ENCODE measurements around the gene ADCY10.
"Not testable (repeated sequence)": the region's sequence is repeated elsewhere in the genome, so short reads cannot be mapped to it uniquely, and the experiment has no call there.

Gene ADCY10

GRCh38 chr1:167916766-167917511 is 3.0 kb upstream of the ADCY10 start:
- peaks cover 1% of the 10 kb centered on the region for H3K4me1 Mint-ChIP-seq (ENCODE audit: low read depth)
- no peaks in the 10 kb centered on the region for H3K9me3 Mint-ChIP-seq
- no peak overlapping the region for H3K4me3 Mint-ChIP-seq
- H3K27ac Mint-ChIP-seq = no peak overlapping the region
- no peaks in the 10 kb centered on the region for H3K27me3 Mint-ChIP-seq
- peaks cover 13% of the 10 kb centered on the region for H3K36me3 Mint-ChIP-seq (ENCODE audit: low read depth)

GRCh38 chr1:167915569-167915968 is 1.6 kb upstream of the ADCY10 start:
- no peaks in the 10 kb centered on the region for H3K4me1 Mint-ChIP-seq (ENCODE audit: low read depth)
- H3K27me3 Mint-ChIP-seq = no peaks in the 10 kb centered on the region
- no peak overlapping the region for H3K4me3 Mint-ChIP-seq
- H3K9me3 Mint-ChIP-seq = no peaks in the 10 kb centered on the region
- peaks cover 13% of the 10 kb centered on the region for H3K36me3 Mint-ChIP-seq (ENCODE audit: low read depth)
- no peak overlapping the region for H3K27ac Mint-ChIP-seq

GRCh38 chr1:167912294-167912693 is 1.6 kb downstream of the ADCY10 start:
- no peak overlapping the region for H3K4me3 Mint-ChIP-seq
- no peaks in the 10 kb centered on the region for H3K4me1 Mint-ChIP-seq (ENCODE audit: low read depth)
- peaks cover 4% of the 10 kb centered on the region for H3K27me3 Mint-ChIP-seq
- peaks cover 13% of the 10 kb centered on the region for H3K9me3 Mint-ChIP-seq
- H3K36me3 Mint-ChIP-seq (ENCODE audit: low read depth) = peaks cover 6% of the 10 kb centered on the region
- H3K27ac Mint-ChIP-seq = no peak overlapping the region

- no peaks in the 10 kb centered on the region for H3K36me3 Mint-ChIP-seq (ENCODE audit: low read depth)
- H3K9me3 Mint-ChIP-seq = peaks cover 13% of the 10 kb centered on the region
- no peaks in the 10 kb centered on the region for H3K4me1 Mint-ChIP-seq (ENCODE audit: low read depth)
- no peak overlapping the region for H3K27ac Mint-ChIP-seq
- no peak overlapping the region for H3K4me3 Mint-ChIP-seq
- peaks cover 4% of the 10 kb centered on the region for H3K27me3 Mint-ChIP-seq
Measured at GRCh38 chr1:167911413-167911812, 2.5 kb downstream of the ADCY10 start.

GRCh38 chr1:167910530-167910929 is 3.4 kb downstream of the ADCY10 start:
- peaks cover 13% of the 10 kb centered on the region for H3K9me3 Mint-ChIP-seq
- H3K27ac Mint-ChIP-seq = no peak overlapping the region
- no peaks in the 10 kb centered on the region for H3K4me1 Mint-ChIP-seq (ENCODE audit: low read depth)
- no peaks in the 10 kb centered on the region for H3K36me3 Mint-ChIP-seq (ENCODE audit: low read depth)
- peaks cover 4% of the 10 kb centered on the region for H3K27me3 Mint-ChIP-seq
- no peak overlapping the region for H3K4me3 Mint-ChIP-seq

GRCh38 chr1:167909691-167910180 is 4.2 kb downstream of the ADCY10 start:
- Mint-ChIP-seq H3K9me3 (peaks cover 13% of the 10 kb centered on the region), H3K4me3 (no peak overlapping the region), H3K36me3 (ENCODE audit: low read depth) (no peaks in the 10 kb centered on the region), H3K27ac (no peak overlapping the region), H3K4me1 (ENCODE audit: low read depth) (no peaks in the 10 kb centered on the region), H3K27me3 (peaks cover 4% of the 10 kb centered on the region)

GRCh38 chr1:167905671-167906070 is 8.3 kb downstream of the ADCY10 start:
- H3K27me3 Mint-ChIP-seq = peaks cover 4% of the 10 kb centered on the region
- peaks cover 13% of the 10 kb centered on the region for H3K9me3 Mint-ChIP-seq
- no peaks in the 10 kb centered on the region for H3K4me1 Mint-ChIP-seq (ENCODE audit: low read depth)
- H3K36me3 Mint-ChIP-seq (ENCODE audit: low read depth) = no peaks in the 10 kb centered on the region
- H3K4me3 Mint-ChIP-seq = no peak overlapping the region
- no peak overlapping the region for H3K27ac Mint-ChIP-seq

GRCh38 chr1:167905182-167905581 is 8.8 kb downstream of the ADCY10 start:
- Mint-ChIP-seq H3K27ac (no peak overlapping the region), H3K27me3 (peaks cover 4% of the 10 kb centered on the region), H3K36me3 (ENCODE audit: low read depth) (no peaks in the 10 kb centered on the region), H3K4me1 (ENCODE audit: low read depth) (no peaks in the 10 kb centered on the region), H3K9me3 (peaks cover 11% of the 10 kb centered on the region), H3K4me3 (no peak overlapping the region)

- no peak overlapping the region for H3K27ac Mint-ChIP-seq
Measured at GRCh38 chr1:167904652-167905130, 9.2 kb downstream of the ADCY10 start.

GRCh38 chr1:167900907-167901306 is 13.0 kb downstream of the ADCY10 start:
- Mint-ChIP-seq H3K9me3 (no peaks in the 10 kb centered on the region), H3K4me3 (no peak overlapping the region), H3K27me3 (no peaks in the 10 kb centered on the region), H3K27ac (no peak overlapping the region), H3K4me1 (ENCODE audit: low read depth) (no peaks in the 10 kb centered on the region), H3K36me3 (ENCODE audit: low read depth) (no peaks in the 10 kb centered on the region)

More at GRCh38 chr1:167904652-167905130, 9.2 kb downstream of the ADCY10 start:
- Mint-ChIP-seq H3K9me3 (peaks cover 8% of the 10 kb centered on the region), H3K4me1 (ENCODE audit: low read depth) (no peaks in the 10 kb centered on the region), H3K27me3 (peaks cover 4% of the 10 kb centered on the region), H3K4me3 (no peak overlapping the region), H3K36me3 (ENCODE audit: low read depth) (no peaks in the 10 kb centered on the region)

GRCh38 chr1:167899253-167899681 is 14.7 kb downstream of the ADCY10 start:
- H3K27ac Mint-ChIP-seq = no peak overlapping the region

GRCh38 chr1:167898578-167899222 is 15.2 kb downstream of the ADCY10 start:
- no peaks in the 10 kb centered on the region for H3K27me3 Mint-ChIP-seq
- no peak overlapping the region for H3K4me3 Mint-ChIP-seq
- H3K9me3 Mint-ChIP-seq = no peaks in the 10 kb centered on the region
- H3K4me1 Mint-ChIP-seq (ENCODE audit: low read depth) = no peaks in the 10 kb centered on the region
- no peak overlapping the region for H3K27ac Mint-ChIP-seq
- no peaks in the 10 kb centered on the region for H3K36me3 Mint-ChIP-seq (ENCODE audit: low read depth)

More at GRCh38 chr1:167899253-167899681, 14.7 kb downstream of the ADCY10 start:
- H3K4me1 Mint-ChIP-seq (ENCODE audit: low read depth) = no peaks in the 10 kb centered on the region
- no peak overlapping the region for H3K4me3 Mint-ChIP-seq
- H3K36me3 Mint-ChIP-seq (ENCODE audit: low read depth) = no peaks in the 10 kb centered on the region
- H3K9me3 Mint-ChIP-seq = no peaks in the 10 kb centered on the region
- H3K27me3 Mint-ChIP-seq = no peaks in the 10 kb centered on the region

GRCh38 chr1:167893798-167894197 is 20.1 kb downstream of the ADCY10 start:
- Mint-ChIP-seq H3K4me3 (no peak overlapping the region), H3K4me1 (ENCODE audit: low read depth) (no peaks in the 10 kb centered on the region), H3K36me3 (ENCODE audit: low read depth) (no peaks in the 10 kb centered on the region), H3K9me3 (no peaks in the 10 kb centered on the region), H3K27me3 (no peaks in the 10 kb centered on the region), H3K27ac (no peak overlapping the region)

GRCh38 chr1:167890400-167890799 is 23.5 kb downstream of the ADCY10 start:
- Mint-ChIP-seq H3K27ac (no peak overlapping the region), H3K4me3 (no peak overlapping the region), H3K4me1 (ENCODE audit: low read depth) (no peaks in the 10 kb centered on the region), H3K36me3 (ENCODE audit: low read depth) (no peaks in the 10 kb centered on the region), H3K9me3 (no peaks in the 10 kb centered on the region), H3K27me3 (no peaks in the 10 kb centered on the region)

GRCh38 chr1:167887187-167887586 is 26.7 kb downstream of the ADCY10 start:
- not testable (repeated sequence) for H3K27ac Mint-ChIP-seq; H3K4me1 Mint-ChIP-seq (ENCODE audit: low read depth); H3K9me3 Mint-ChIP-seq; H3K36me3 Mint-ChIP-seq (ENCODE audit: low read depth); H3K4me3 Mint-ChIP-seq; H3K27me3 Mint-ChIP-seq

All from stimulated activated naive CD8-positive, alpha-beta T cell treated with anti-CD3 and anti-CD28 coated beads, Interleukin-15, Interleukin-2, amounts not matched to agents 100 ng/mL and 50 ng/mL, for 24 hours (primary cell).